Renal cortex interstitium (tissue), 11 donors: ENCODE results near the gene ELMO1. TPM values are rescaled to one million over a fixed set of nuclear protein-coding genes. Genes with fewer than 3 reads are reported as not detected.

Experiments
- DNase-seq, 11 donors: peaks; one replicate each; pipeline ENCODE4 v3.0.0-alpha.2; 2013; ENCODE audit warnings: low read depth in 9 of 11, low spot score in 4 of 11; ENCODE audit errors: extremely low read depth in 1 of 11
- polyA plus RNA-seq, 3 donors: library from polyadenylated mRNA; unstranded; fragments of 120-200 nt; gene quantifications; one replicate each; pipeline ENCODE4 v1.2.1, GENCODE V29; 2013; ENCODE audit not compliant: insufficient read length in 3 of 3

Gene ELMO1
- polyA plus RNA-seq, 3 donors: 9.0 to 11.8 (median 10.9) TPM

DNA sequence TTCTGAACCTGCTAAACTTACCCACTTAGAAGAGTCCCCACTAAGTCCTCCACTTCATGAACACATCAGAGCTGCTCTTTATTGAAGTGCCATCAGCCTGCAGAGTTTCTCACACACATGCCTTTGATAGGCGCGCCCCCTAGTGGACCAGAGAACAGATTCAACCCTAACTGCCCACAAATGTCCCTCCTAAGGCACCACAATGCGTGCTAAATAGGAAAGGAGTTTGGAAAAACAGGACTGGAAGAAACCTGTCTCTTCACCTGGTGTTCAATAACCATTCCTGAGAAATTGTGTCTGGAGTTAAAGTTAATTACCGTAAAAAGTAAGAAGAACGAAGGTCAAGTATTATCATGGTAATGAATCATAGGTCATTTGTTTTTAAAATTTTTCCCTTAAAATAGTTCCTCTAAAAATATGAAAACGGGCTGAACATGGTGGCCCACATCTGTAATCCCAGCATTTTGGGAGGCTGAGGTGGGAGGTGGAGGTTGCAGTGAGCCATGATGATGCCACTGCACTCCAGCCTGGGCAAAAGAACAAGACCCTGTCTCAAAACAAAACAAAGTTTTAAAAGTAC lies 249.7 kb downstream of the ELMO1 start:
- DNase-seq: peak in 8 of 11 donors; percentile 65 to 86 (median 72)

DNA sequence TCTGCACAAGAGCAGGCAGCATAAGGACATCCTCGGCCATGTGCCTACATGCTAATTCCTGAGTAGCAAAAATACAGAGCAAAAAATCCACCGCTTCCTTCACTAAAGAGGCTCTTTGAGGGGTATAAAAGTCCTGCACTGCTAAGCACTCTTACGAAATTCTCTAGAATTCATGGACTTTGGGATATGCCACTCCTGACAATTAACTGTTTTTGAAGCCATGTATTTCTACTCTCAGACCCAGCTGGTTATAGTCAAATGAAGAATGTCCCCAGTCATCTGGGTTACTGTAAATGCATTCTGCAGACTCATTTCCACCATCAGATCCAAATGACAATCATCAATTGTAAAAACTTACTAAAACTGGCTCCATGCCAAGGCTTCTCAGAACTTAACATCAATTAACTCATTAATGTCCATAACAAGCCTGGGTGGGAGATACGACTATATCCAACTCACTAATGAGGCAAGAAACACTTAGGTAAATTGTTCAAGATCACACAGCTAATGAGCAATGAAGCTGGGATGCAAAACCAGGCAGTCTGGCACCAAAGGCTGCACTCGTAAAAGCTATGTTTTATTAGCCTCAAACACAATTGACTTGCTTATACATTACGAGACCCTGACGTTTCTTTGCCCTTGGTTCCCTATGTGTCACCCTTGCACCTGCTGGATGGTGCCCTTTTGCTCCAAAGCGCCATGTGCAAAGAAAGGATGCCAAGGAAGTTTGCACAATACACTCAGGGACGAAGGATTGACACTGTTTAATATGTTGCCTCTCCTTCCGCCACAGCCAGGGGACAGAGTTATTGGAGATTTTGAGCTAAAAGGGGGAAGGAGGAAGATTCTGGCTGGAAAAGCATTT lies 250.4 kb downstream of the ELMO1 start:
- DNase-seq: peak in 1 of 11 donors; percentile 45

DNA sequence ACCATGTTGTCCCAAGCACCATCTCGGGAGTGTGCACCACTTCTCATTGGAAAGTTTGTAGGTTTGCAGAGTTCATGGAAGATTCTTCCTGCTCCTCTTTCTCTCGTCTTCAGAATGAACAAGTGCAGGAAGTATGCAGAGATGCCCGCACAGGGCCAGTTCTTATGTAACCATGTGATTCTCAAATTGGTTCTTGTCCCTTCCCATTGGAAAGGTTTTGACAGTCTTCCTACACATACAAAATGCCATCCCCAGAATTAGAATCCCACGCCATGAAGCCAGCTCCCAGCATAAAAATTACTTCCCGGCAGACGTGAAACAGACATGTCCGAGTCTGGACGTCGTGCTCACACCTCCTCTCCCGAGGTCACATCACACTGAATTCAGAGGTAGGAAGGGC lies 251.6 kb downstream of the ELMO1 start:
- DNase-seq: no peak

DNA sequence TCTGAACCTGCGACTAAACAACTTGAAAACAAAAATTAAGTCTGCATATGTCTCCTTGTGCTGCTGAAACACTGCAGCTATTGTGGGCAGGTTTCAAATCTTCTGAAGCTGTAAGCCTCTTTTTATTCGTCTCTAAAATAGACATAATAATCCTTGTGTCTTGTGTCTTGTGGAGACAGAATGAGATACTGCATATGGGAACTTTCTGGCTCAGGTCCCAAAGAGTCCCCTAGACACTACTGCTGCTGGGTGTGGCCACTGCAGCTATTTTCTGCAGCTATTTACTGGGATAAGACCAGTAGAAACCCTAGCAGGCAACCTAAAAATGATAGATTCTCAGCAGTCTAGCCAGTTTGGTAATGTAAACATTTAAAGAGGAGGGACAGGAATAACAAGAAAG lies 252.0 kb downstream of the ELMO1 start:
- DNase-seq: no peak

DNA sequence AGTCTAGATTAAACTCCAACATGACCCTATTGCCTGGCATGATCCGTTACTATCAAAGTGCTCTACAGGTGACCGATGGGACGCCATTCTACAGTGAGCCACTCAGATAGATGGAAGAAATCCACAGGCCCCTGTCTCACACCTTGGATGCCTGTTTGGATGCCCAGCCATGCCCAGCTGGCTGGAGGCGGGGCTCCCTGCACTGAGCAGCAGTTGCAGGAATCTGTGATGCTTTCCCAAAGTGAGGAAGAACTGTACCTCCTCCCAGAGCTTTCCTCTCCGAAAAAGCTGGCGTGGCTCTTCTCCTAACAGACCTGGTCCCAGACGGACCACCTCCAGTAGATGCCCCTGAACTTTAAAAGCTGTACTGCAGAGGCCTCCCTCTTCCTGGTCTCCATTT lies 253.3 kb downstream of the ELMO1 start:
- DNase-seq: no peak

DNA sequence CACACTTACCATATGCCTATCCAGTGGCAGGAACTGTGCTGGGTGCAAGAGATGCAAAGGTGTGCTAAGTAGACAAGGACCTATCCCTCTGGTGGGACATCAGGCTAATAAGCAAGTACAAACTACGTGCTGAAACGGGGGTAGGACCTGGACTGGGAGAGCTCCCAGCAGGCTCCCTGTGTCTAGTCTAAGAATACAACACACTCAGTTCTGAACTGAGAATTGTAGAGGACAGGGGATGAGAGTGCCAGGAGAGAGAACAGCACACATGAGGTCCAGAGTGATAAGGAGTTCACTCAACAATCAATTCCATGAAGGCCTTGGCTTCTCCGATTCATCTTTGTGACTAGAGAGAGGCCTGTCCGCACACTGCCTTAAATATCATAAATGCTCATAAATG lies 253.7 kb downstream of the ELMO1 start:
- no peak for DNase-seq

DNA sequence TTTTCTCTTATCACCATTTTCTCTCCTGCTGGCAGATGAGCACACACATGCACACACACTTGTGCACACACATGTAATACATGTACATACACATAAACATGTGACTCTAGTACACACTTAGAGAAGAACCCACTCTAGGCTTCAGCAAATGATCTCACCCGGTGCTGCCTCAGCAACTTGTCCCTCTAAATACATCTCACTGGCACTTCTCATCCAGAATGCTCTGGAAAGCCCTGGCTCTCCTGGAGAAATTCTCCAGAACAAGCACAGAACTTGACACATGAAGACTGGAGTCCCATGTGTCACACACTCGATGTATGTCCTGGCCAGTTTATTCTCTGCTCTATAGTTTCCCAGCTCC lies 254.9 kb downstream of the ELMO1 start:
- DNase-seq: no peak

DNA sequence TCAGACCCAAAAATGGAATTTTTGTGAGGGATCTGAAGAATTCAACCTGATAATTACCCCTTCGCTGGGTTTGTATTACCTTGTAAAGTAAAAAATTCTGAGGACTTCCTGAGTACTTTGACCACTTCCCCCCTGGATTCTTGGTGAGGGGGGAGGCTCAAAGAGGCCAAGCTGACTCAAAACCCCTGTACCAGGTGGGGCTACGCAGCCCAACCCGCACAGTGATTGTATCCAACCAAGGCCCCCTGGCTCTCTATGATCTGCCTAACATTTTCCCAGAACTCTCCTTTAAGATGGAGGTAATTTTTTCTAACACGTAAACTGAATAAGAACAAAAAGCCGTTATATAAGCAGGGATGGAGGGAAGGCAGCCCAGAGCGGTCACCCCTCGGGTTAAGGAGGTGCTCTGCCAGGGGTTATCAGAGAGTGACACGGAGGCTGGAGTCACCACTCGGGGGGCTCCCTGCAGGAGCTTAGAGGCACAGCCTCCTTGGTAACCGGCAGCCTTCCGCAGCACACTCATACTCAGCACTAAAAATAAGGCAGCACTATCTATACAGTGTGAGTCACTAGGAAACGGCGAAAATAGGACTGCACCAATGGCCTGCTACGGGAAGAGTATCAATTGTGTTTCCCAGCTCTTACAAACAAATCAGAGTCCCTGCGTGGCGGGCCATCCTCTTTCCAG lies 255.4 kb downstream of the ELMO1 start:
- DNase-seq: no peak

DNA sequence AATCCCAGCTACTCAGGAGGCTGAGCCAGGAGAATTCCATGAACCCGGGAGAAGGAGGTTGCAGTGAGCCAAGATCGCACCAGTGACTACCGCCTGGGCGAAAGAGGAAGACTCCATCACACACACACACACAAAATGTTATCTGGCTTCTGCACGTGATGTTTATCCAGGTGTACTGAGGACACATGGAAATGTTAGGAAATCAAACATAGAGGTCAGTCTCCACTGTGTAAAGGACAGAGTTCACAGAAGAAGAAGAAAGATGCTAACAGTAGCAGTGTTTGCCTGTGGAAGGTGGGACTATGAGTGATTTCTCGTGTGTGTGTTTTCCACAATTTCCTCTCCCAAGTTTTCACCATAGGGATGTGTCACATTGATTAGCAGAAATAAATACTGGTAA lies 256.9 kb downstream of the ELMO1 start:
- DNase-seq: no peak

DNA sequence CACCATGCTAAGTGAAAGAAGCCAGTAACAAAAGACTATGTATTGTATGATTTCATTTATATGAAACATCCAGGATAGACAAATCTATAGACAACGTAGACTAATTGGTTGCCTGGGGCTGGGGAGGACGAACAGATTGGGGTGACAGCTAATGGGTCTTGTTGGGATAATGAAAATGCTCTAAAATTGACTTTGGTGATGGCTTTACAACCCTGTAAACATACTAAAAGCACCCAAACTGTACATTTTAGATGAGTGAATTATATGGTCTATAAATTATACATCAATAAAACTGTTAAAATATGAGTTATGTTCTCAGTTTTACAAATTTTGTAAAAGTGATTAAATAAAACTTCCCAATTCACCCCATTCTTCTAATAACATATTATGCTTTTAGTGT lies 261.5 kb downstream of the ELMO1 start:
- no peak for DNase-seq

DNA sequence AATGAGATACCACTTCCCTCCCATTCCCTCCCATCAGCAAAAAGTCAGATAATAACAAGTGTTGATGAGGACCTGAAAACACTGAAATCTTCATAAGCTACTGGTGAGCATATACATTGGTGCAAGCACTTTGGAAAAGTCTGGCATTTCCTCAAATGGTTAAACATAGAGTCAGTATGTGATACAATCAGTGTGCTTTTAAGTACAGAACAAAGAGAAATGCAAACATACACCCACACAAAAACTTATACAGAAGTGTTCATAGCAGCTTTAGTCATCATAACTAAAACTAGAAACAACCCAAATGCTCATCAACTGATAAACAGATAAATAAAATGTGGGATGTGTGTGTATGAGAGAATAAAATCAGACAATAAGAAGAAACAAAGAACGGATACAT lies 261.9 kb downstream of the ELMO1 start:
- no peak for DNase-seq

DNA sequence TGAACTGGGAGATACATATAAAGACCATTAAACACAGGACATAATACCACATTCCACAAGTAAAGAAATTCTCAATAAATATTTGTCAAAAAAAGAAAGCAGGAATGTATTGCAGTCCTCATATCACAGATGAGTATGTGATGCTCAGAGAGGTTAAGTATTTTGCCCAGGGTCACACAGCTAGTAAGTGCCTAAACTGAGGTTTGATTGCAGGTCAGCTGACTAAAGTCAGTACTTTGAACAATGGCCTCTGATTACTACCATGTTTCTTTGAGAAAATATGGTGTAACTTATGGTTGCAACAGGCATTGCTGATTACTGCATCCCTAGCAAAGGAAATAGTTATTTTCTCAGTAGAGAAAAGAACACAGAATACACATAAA lies 267.1 kb downstream of the ELMO1 start:
- no peak for DNase-seq

DNA sequence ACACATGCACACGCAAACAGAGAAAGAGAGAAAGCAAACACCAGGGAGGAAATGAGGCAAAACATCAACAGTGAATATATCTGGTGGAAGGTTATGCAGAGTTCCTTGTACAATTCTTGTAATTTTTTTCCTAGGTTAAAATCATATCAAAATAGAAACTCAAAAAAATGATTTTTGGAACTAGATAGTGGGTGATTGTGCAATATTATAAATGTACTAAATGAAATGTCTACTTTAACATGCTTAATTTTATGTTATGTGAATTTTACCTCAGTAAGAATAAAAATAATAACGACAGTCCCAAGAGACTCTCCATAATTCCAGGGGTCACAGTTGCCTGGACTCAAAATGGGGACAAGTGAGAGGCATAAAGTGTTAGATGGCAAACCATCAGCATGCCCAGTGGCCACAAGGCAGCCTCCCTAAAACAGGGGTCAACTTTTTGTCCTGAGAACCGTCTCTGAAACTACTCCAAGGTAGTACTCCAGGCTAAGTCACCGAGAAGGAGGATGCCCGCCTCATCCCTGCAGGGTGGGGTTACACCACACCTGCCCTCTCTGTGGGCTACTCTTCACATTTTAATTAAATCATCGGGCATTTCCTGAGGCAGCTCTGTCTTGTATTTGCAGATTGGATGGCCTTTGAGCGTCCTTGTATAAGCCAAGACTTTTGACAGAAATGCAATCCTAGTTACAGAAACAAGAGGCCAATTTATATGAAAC lies 267.7 kb downstream of the ELMO1 start:
- no peak for DNase-seq

DNA sequence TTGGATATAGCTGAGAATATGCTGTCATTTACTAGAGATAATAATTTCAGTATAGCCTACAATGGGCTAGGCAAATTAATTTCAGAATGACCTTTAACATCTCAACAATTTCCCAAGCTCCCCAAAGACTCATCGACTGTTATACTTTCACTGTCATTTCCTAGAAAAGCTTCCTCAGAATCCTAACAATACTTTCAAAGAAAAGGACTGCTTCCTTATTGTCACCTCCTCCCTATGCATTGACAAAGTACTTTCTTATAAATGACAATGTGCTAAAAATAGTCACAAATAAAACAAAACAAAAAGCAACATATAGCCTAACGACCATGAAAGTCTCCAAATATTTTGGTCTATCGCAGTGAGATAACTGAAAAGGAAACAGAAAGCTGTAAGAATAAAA lies 272.6 kb downstream of the ELMO1 start:
- DNase-seq: no peak

DNA sequence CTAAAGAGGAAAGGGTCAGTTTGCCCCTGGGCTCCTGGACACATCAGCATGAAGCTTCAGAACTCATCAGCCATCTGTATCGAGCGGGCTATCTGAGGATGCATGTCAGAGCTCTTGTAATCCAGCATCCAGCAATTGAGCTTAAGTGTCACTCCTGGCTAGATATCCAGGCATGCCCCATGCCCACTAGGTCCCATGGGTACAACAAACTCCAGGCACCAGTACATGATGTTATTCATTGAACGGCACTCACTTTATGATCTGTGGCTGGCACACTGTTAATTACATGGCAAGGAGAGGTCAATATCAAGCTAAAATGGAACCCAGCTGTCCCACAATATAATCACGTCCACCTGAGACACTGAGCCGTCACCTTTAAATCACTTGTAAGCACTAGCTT lies 274.2 kb downstream of the ELMO1 start:
- DNase-seq: no peak

DNA sequence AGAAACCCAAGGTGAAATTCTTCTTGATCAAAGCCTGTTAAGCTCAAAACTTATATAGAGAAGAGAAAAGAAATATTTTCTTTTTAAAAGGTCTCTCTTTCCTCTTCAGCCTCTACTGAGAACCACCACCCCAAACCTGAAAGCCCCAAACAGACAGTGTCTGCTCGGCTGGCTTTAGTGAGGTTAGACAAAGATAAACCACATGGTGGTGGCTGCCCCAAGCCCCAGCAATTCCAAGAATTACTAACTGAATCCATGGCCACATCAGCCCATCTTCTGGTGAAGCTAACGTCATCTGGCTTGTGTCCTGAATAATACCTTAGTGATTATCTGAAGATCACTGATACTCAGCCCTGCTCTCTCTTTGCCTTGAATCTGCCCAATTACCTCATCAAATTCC lies 275.0 kb downstream of the ELMO1 start:
- no peak for DNase-seq

DNA sequence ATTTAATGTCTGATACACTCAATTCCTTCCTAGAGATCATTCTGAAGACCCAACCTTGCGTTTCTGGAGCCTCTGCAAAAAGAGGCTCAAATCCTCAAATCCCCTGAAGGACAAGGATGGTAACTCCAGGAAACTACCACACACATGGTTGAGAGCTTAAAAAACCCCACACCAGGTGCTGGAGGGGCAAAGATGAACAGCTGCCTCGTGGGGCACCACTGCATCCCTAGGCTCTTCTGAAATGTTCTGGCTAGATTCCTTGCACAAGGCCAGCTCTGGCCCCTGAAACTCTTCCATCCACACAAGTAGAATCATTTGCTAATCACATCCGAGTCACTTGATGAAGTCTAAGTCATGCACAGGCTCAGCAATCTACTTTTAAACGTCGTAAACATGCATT lies 286.6 kb downstream of the ELMO1 start:
- no peak for DNase-seq

DNA sequence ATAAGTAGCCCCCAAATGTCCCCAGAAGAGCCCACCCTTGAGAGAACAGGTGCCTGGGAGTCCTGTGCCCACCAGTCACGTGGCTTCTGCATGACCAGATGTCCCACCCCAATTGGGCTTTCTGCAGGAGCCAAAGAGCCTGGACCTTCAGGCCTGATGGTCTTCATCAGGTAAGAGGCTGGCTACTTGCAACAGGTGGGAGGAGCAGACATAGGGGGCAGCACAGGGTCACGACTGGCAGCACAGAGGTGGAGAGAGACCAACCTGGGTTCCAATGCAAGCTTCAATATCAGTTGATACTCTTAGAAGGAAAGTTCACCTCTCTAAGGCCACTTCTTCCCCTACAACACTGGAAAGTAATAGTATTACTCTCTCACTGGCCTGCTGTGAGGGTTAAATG lies 288.0 kb downstream of the ELMO1 start:
- DNase-seq: no peak

DNA sequence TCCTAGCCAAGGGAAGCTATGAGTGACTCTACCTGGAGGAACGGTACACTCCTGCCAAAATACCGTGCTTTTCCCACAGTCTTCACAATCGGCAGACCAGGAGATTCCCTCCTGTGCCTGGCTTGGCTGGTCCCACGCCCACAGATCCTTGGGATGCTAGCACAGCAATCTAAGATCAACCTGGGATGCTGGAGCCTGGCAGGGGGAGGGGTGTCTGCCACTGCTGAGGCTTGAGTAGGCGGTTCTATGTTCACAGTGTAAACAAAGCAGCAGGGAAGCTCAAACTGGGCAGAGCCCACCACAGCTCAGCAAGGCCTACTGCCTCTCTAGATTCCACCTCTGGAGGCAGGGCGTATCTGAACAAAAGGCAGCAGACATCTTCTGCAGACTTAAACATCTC lies 295.3 kb downstream of the ELMO1 start:
- no peak for DNase-seq
